Measurements from ENCODE around the gene THAP9.
"Not testable (repeated sequence)": the region's sequence is repeated elsewhere in the genome, so short reads cannot be mapped to it uniquely, and the experiment has no call there.

Gene THAP9

GRCh38 chr4:82893942-82894341 is 6.6 kb upstream of the THAP9 start:
- DNase-seq = no peak

- no peak for DNase-seq
These were observed 3.8 kb upstream of the THAP9 start for GRCh38 chr4:82896755-82897154.

GRCh38 chr4:82898322-82899243 is 2.0 kb upstream of the THAP9 start:
- peak in 1 of 2 experiments; percentile 19 for DNase-seq

DNA sequence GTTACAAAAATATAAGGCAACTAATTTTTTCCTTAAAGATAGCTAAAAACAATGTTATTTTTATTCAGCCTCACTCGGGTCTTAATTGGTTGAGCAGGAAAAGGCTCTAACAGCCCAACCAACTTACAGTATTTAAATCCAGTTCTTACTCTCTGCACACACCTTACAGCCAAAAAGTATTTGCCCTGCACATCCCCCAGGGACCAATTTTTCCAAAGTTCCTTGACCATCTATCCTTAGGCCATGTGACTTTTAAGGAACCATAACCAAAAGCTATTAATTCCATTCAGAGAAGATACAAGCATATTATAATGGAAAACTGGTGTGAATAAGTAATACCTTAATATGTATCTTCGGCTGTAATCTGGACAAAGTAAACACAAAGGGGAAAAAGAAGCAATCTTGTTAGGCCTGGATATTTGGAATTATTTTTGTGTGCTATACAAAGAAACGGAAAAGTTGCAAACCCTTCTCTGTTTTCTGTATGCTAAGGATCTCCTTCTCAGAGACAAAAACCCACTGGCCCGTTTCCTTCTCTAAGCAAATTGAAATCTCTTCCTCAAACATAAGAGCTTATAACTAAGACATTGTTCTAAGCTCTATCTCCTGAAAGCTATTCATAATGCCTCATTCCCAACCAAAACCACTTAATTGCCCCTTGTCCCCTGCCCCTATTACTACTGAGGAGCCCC is 1.0 kb upstream of the THAP9 start:
- DNase-seq = peak in 1 of 2 experiments; percentile 19

DNA sequence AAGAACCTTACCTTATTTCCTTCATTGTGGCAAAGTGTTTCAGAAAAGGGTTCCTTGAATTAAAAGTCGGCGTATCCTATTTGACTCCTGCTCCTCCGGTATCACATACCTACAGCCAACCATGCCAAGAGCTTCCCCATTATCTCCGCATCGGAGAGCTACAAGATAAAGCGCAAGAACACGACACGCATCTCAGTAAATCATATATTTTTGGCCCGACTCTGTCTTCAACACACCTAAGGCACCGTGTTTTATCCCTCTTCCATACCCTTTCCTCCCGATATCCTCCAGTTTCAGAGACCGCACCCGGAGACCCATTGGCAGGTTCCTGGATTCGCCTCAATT is 497 bp upstream of the THAP9 start:
- peak in 1 of 2 experiments; percentile 24 for DNase-seq

DNA sequence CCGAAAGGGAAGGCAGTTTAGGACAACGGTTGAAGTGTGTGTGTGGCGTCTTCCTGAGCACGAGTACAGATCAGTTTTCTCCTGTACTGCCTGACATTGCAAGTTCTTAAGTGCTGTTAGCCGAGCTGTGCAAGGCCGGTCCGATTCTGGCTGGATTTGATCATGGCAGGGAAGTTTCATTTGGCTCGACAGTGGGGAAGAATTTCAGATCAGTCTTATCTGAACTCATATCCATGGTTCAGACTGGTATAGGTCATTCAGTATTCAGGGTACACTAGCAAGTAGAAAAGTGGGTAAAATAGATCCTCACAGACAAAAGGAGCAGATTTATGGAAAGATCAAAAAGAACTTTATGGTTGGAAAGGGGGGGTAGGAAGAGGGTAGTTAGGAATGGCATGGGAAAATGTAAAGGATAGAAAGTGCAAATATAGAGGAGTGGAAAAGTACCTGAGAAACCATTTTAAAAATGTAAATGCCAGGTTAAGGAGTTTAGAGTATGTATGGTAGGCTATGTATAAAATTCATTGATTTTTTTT is 716 bp downstream of the THAP9 start:
- peak in 1 of 2 experiments; percentile 75 for DNase-seq

DNA sequence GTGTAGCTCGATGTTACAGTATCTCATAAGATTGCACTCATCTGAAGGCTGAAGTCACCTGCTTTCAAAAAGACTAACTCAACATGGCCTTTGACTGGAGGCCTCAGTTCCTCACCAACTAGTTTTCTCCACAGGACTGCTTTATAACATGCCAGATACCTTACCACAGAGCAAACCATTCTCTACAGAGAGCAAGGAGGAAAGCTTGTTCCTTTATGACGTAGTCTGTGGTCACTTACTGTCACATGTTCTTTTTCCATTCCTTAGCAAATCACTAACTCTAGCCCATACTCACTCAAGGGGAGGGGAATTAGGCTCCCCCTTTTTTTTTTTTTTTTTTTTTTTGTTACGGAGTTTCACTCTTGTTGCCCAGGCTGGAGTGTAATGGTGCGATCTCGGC is 3.2 kb downstream of the THAP9 start:
- DNase-seq = no peak

GRCh38 chr4:82905205-82905604 is 4.7 kb downstream of the THAP9 start:
- no peak for DNase-seq

DNA sequence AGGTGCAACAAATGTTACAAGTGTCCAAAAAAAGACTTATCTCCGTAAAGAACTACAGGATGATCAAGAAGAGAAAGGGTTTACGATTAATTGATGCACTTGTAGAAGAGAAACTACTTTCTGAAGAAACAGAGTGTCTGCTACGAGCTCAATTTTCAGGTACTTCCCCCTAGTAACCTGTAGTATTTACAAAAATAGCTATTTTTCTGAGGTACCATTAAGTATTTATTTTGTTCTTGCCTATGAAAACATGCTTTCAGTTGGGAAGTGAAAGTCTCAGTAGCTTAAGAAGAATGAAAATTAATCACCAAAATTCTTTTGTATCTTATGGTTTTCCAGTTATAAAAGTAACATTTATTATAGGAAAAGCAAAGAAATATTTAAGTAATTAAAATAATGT is 5.9 kb downstream of the THAP9 start:
- no peak for DNase-seq

- DNase-seq = no peak
These were observed 8.8 kb downstream of the THAP9 start for GRCh38 chr4:82909326-82909725.

- no peak for DNase-seq
These were observed 12.8 kb downstream of the THAP9 start for GRCh38 chr4:82913305-82913704.

DNA sequence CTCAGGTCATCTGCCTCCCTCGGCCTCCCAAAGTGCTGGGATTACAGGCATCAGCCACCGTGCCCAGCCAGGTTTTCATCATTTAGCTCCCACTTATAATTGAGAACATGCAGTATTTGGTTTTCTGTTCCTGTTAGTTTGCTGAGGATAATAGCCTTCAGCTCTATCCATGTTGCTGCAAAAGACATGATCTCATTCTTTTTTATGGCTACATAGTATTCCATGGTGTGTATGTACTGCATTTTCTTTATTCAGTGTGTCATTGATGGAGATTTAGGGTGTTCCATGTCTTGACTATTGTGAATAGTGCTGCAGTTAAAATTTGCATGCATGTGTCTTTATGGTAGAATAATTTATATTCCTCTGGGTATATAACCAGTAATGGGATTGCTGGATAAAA is 13.4 kb downstream of the THAP9 start:
- DNase-seq = not testable (repeated sequence)

- DNase-seq = no peak
These were observed 17.6 kb downstream of the THAP9 start for GRCh38 chr4:82918091-82918490.

GRCh38 chr4:82919386-82919785 is 18.9 kb downstream of the THAP9 start:
- no peak for DNase-seq

GRCh38 chr4:82921795-82922194 is 21.3 kb downstream of the THAP9 start:
- DNase-seq = no peak

GRCh38 chr4:82930848-82931755 is 30.6 kb downstream of the THAP9 start:
- DNase-seq = no peak

- no peak for DNase-seq
These were observed 33.9 kb downstream of the THAP9 start for GRCh38 chr4:82934441-82934840.

- no peak for DNase-seq
These were observed 38.9 kb downstream of the THAP9 start for GRCh38 chr4:82939414-82939813.

DNA sequence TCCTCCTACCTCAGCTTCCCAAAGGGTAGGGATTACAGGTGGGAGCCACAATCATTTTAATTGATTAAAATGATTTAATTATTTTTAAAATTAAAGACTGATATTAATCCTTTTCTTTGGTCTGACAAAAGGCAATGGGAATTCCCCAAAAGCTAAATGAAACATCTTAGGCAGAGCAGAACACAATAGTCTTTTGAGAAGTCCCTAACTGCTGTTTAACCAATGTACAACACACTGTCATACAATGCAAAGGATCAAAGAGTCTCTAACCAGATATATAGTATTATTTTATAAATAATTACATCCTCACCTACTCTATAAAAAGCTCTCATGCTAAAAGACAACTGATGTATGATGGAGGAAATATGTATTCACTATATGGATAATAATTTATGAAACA is 47.0 kb downstream of the THAP9 start:
- DNase-seq = no peak

DNA sequence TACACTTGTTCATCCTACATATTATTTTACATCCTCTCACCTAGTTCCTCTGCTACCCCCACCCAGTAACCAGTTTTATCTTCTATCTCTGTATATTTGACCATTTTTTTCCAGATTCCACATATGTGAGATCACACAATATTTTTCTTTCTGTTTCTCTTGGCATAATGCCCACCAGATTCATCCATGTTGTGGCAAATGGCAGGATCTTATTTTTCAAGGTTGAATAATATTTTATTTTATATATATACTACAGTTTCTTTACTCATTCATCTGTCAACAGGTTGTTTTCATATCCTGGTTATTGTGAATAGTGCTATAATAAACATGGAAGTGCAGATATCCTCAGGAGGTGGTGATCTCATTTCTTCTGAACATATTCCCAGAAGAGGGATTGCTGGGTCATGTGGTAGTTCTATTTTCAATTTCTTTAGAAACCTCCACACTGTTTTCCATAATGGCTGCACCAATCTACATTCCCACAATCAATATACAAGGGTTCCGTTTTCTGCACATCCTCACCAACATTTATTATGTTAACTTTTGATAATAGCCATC is 48.2 kb downstream of the THAP9 start:
- no peak for DNase-seq

DNA sequence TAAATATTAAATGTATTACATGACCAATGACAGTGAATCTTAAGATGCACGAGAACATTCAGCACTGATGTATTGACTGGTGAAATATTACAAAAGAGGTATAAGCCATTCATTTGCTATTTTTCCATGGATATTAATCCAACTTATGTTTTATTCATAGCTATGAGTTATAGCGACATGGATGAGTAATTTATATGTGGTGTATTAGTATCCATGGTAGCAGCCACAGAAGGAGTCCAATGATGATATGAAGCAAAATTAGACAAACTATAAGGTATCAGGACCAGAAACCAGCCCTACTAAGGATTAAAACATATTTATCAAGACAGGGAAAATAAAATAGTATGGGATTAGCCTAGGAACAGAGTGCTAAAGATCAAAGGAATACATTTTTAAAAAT is 50.7 kb downstream of the THAP9 start:
- DNase-seq = no peak

GRCh38 chr4:82954212-82954611 is 53.7 kb downstream of the THAP9 start:
- DNase-seq = no peak

DNA sequence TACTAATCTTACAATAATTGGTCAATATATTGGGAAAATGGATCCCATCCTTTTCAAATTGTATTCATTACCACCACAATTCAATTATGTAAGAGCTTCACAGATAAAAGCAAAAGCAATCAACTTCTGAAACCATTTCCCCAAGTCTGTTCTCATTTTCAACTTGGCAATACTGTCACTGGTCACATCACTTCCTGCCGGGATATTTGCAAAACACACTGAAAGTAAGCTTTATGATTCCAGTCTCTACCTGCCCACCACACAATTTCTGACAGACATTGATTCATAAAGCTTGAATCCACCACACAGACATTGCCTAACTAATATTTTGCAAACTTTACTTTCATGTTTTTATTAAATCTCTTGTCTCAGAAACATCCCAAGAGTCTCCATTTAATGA is 56.5 kb downstream of the THAP9 start:
- no peak for DNase-seq
